Left ventricle myocardium inferior (tissue), 1 donor: ENCODE data around the gene SMIM41. TPM values are rescaled to one million over a fixed set of nuclear protein-coding genes. Genes with fewer than 3 reads are reported as not detected.

Experiments used
- DNase-seq: peaks from one replicate; pipeline ENCODE4 v3.0.0-alpha.2; 2020
- H3K27ac ChIP-seq: fragments of 200-600 bp; replicated peaks from 2 replicates; pipeline ENCODE4 v1.8.0; 2021
- H3K27me3 ChIP-seq: fragments of 200-600 bp; 2 replicates; pipeline ENCODE4 v1.8.0; 2021; ENCODE audit warnings: low read depth
- H3K36me3 ChIP-seq: fragments of 200-600 bp; 2 replicates; pipeline ENCODE4 v1.8.0; 2021
- H3K4me1 ChIP-seq: fragments of 200-600 bp; 2 replicates; pipeline ENCODE4 v1.8.0; 2021
- H3K4me3 ChIP-seq: fragments of 200-600 bp; 2 replicates; pipeline ENCODE4 v1.8.0; 2021; ENCODE audit warnings: mild to moderate bottlenecking, moderate library complexity
- H3K9me3 ChIP-seq: fragments of 200-600 bp; replicated peaks from 2 replicates; pipeline ENCODE4 v1.8.0; 2021
- CTCF ChIP-seq: fragments of 200-600 bp; IDR thresholded peaks from 2 replicates; pipeline ENCODE4 v1.8.0; 2021; ENCODE audit warnings: antibody characterized with exemption, mild to moderate bottlenecking, borderline replicate concordance
- intact Hi-C: fragments of 100-400 bp; cut with micrococcal nuclease; formaldehyde crosslinking; loops from one replicate; pipeline ENCODE4 v1.11.0; 2022
- total RNA-seq: library from RNA; stranded (reverse); fragmentation: NEBNext Ultra II Directional; extraction: Animal tissue kit (Norgen Biotek cat#: 25700); gene quantifications from one replicate; pipeline ENCODE4 v1.2.1, GENCODE V29; 2021
- donor health status: DM: no; HTN: yes; CAD: no; lungs with severe emphysema.

Gene SMIM41
- total RNA-seq, 1 donor from 2014 or later: 0.30 TPM

GRCh38 chr12:52080403-52081251, 1.1 kb downstream of the SMIM41 start:
- peak overlapping the region; percentile 46 for H3K4me3 ChIP-seq
- DNase-seq: no peak
- H3K27ac ChIP-seq: peak overlapping the region; percentile 80
- no peaks in the 10 kb centered on the region for H3K9me3 ChIP-seq
- H3K27me3 ChIP-seq: peaks cover 13% of the 10 kb centered on the region
- peaks cover 36% of the 10 kb centered on the region for H3K4me1 ChIP-seq
- H3K36me3 ChIP-seq: peaks cover 27% of the 10 kb centered on the region
- intact Hi-C loops: loop anchor here (5.0 kb wide), 1 partner anchor 53 kb away; no protein-coding TSS in a partner anchor
- no peak for TF ChIP-seq CTCF

- Histone ChIP-seq H3K4me3 (peak overlapping the region; percentile 33), H3K9me3 (no peaks in the 10 kb centered on the region), H3K27me3 (peaks cover 20% of the 10 kb centered on the region), H3K27ac (peak overlapping the region; percentile 80), H3K4me1 (peaks cover 34% of the 10 kb centered on the region), H3K36me3 (peaks cover 22% of the 10 kb centered on the region)
- no peak for DNase-seq
- TF ChIP-seq CTCF: no peak
- intact Hi-C loops: loop anchor here (5.0 kb wide), 1 partner anchor 54 kb away; no protein-coding TSS in a partner anchor
These were observed 1.8 kb downstream of the SMIM41 start for GRCh38 chr12:52081263-52081733.

- DNase-seq: peak; percentile 51
- Histone ChIP-seq H3K27ac (peak overlapping the region; percentile 80), H3K4me1 (peaks cover 34% of the 10 kb centered on the region), H3K27me3 (peaks cover 28% of the 10 kb centered on the region), H3K36me3 (peaks cover 14% of the 10 kb centered on the region), H3K9me3 (no peaks in the 10 kb centered on the region), H3K4me3 (peak overlapping the region; percentile 33)
- intact Hi-C loops: loop anchor here (5.0 kb wide), 1 partner anchor 55 kb away; no protein-coding TSS in a partner anchor
- no peak for TF ChIP-seq CTCF
These were observed 2.6 kb downstream of the SMIM41 start for GRCh38 chr12:52082026-52082668.

GRCh38 chr12:52082669-52082987, 3.1 kb downstream of the SMIM41 start:
- no peak for DNase-seq
- Histone ChIP-seq H3K4me3 (no peak overlapping the region), H3K9me3 (no peaks in the 10 kb centered on the region), H3K27ac (peak overlapping the region; percentile 80), H3K27me3 (peaks cover 33% of the 10 kb centered on the region), H3K4me1 (peaks cover 34% of the 10 kb centered on the region), H3K36me3 (peaks cover 9% of the 10 kb centered on the region)
- TF ChIP-seq CTCF: no peak
- intact Hi-C loops: loop anchor here (5.0 kb wide), 1 partner anchor 55 kb away; no protein-coding TSS in a partner anchor

GRCh38 chr12:52082988-52083637, 3.6 kb downstream of the SMIM41 start:
- H3K27ac ChIP-seq: peak overlapping the region; percentile 80
- peaks cover 34% of the 10 kb centered on the region for H3K4me1 ChIP-seq
- no peaks in the 10 kb centered on the region for H3K9me3 ChIP-seq
- peak; percentile 51 for DNase-seq
- intact Hi-C loops: loop anchor here (5.0 kb wide), 1 partner anchor 56 kb away; no protein-coding TSS in a partner anchor
- peak; percentile 99 for TF ChIP-seq CTCF
- H3K36me3 ChIP-seq: peaks cover 4% of the 10 kb centered on the region
- H3K27me3 ChIP-seq: peaks cover 38% of the 10 kb centered on the region
- H3K4me3 ChIP-seq: no peak overlapping the region
